Measurements from ENCODE around the gene SLCO3A1.

GRCh38 chr15:91853511-91853947, at the start of gene SLCO3A1:
- TF ChIP-seq, protein P1, sequence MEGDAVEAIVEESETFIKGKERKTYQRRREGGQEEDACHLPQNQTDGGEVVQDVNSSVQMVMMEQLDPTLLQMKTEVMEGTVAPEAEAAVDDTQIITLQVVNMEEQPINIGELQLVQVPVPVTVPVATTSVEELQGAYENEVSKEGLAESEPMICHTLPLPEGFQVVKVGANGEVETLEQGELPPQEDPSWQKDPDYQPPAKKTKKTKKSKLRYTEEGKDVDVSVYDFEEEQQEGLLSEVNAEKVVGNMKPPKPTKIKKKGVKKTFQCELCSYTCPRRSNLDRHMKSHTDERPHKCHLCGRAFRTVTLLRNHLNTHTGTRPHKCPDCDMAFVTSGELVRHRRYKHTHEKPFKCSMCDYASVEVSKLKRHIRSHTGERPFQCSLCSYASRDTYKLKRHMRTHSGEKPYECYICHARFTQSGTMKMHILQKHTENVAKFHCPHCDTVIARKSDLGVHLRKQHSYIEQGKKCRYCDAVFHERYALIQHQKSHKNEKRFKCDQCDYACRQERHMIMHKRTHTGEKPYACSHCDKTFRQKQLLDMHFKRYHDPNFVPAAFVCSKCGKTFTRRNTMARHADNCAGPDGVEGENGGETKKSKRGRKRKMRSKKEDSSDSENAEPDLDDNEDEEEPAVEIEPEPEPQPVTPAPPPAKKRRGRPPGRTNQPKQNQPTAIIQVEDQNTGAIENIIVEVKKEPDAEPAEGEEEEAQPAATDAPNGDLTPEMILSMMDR (IDR thresholded peaks at IDR 0.05; ENCODE audit: low read depth, low read length), result no peak
- no peak for TF ChIP-seq EZH2phosphoT487 (IDR thresholded peaks at IDR 0.05; ENCODE audit: low read depth)
